ENCODE results near the gene MST1.
"Not testable (repeated sequence)": the region's sequence is repeated elsewhere in the genome, so short reads cannot be mapped to it uniquely, and the experiment has no call there.

The MST1 gene

GRCh38 chr3:49700453-49701128, 11.3 kb upstream of the MST1 start:
- no peak for DNase-seq

DNA sequence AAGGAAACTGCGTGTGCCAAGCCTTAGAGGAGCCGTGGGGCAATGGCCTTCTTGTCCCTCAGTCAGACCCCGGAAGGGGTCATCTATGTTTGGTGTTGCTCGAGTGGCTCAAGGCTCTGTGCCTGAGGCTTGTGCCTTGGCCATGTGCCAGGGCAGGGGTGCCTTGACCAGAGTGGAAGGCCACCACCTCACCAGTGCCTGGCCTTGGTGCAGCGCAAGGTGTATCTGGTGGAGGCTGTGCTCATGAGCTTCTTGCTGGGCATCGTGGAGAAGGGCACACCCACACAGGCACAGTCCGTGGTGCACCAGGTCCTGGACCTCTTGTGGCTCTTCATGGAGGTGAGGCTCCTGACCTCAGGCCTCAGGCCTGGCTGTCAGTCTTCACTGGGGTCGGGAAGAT, 10.7 kb upstream of the MST1 start:
- DNase-seq, result no peak

GRCh38 chr3:49699281-49699979, 10.2 kb upstream of the MST1 start:
- DNase-seq, result no peak

DNA sequence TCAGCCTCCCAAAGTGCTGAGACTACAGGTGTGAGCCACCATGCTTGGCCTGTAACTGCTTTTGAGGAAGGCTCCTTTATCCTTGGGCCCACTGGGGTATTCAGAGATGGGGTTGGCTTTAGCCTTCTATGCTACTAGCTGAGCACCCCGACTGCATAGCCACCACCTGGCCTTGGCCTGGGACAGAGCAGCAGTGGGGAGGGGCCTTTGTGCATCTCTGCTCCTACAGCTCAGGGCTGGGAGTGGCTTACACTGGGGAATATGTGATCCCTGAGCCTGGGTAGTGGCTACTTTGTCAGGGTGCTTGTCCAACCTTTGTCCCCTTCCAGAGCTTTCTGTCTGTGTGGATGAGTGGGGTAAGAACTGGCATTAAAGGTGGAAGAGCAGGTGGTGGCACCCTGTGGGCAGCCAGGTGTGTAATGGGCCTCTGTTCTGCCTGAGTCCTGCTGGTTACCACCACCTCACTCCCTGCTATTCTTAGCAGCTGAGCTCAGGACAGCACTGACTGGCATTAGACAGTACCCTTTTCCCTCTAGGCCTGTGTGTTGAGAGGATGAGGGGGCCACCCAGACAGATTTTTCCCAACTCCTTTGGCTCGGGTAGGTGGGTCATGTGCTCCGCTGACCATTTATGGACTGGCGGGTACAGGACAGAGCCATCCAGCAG, 6.2 kb upstream of the MST1 start:
- not testable (repeated sequence) for DNase-seq

DNA sequence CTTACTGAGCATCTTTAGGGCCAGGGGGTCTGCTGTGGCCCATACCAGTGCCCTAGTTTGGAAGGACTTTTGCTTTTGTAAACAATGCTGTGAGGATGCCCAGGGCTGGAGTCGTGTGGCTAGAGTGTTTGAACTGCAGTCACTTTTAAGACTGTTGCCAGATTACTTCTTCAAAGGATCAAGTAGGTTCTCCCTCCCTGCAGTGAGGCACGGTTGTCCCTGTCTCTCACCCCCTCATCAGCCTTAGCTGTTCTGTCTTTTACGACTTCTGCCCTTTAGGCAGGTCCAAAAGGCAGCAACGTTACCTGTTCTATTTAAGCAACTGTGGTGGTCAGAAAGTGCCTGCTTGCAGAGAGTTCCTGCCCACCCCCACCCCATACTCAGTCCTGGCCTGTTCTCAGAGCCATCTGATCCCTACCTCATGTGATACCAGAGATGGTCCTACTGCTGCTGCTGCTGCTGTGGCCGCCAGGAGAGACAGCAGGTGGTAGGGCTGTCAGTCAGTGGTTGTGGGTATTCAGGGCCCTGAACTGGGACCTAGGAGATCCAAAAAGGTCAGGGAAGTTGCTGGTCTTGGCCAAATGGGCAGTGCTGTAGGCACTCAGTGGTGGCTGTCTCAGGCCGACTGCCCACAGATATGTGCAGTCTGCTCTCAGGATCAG, 5.3 kb upstream of the MST1 start:
- DNase-seq, result not testable (repeated sequence)

DNA sequence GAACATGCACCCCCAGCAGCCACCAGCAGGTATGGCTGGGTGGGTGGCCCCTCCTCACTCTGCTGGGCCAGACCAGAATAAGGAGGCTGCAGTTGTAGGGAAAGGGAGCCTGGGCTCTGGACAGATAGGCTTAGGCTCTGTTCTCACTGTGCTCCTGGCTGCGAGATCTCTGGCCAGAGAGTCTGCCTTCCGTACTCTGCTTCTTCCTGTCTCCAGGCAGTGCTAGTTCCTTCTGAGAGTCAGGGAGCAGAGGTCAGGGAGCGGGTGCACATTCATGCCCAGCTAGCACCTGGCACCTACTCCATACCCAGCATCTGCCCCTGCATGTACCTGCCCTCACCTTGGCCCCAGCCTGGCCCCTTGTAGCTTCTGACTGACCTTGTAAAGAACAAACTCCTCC, 2.2 kb upstream of the MST1 start:
- not testable (repeated sequence) for DNase-seq

DNA sequence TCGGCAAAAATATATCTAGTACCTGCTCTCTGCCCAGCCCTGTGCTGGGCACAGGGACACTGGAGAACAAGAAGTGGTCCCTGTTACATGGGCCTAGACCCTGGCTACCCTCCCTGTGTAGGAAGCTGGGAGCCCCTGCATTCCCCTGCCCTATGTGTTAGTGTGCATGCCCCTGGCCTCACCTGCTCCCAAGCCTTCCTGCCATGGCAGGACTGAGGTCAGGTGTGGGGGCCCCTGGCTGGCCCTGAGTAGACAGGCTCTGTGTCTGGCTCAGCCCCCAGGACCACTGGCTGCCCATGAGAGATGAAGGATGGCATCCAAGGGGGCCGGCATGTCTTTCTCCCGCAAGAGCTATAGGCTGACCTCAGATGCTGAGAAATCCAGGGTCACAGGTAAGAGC, 1.6 kb upstream of the MST1 start:
- not testable (repeated sequence) for DNase-seq

DNA sequence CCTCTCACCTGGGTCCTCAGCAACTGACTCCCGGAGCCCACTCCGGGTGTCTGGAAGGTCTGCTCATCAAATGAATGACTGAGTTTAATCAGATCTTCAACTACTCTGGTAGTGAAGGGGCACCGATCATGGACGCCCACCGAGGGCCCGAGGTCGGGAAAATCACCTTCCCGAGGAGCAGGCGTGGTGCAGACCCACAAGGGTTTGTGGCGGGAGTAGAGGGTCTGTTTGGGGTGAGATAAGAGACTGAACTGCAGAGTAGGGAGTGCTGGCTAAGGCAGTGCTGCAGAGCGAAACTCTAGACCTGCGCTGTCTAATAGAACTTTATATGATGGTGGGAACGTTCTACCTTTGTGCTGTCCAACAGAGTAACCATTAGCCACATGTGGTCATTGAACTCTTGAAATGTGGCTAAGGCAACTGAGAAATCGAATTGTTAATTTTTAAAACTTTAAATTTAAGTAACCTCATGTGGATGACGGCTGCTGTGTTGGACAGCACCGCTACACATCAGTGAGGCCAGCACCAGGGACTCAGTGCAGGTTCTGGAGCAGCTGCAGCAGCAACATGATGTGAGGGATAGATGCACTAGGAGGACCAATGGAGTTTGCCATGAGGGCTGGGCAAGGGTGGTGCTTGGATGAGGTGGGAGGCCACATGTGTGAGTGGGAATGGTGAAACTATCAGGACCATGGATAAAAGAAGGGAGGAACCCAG, 792 bp upstream of the MST1 start:
- not testable (repeated sequence) for DNase-seq

DNA sequence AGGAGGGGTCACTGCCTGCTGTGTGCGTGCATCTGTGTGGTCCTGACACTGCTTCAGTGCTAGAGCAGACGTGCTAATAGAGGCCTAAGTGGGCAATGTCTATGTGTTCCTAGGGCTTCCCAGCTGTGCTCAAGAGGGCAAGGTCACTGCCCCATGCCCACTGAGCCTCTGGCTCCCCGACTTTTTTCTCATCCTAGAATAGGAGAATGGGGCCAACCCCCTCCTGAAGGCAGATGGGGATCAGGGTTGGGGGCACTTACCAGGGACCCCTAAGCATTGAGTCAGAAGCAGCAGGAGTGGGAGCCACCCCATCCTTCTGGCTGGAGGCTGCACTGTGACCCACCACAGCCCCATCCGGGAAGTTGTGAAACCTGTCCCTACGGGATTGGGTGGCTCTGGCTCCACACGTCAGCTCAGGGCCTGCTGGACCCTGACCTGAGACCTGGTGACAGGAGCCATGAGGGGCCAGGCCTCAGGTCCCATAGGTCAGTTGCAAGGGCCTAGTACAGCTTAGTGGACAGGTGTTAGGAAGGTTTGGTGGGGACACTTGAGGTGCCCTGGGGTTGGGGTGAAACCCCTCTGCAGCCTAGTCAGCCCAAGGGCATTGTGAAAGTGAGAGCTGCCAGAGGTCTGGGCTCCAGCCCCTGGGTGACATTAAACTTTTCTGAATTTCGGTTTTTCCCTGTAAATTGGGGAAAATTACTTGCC, 782 bp downstream of the MST1 start:
- not testable (repeated sequence) for DNase-seq

- DNase-seq, result not testable (repeated sequence)
Observed at GRCh38 chr3:49687424-49687795, 1.9 kb downstream of the MST1 start.

DNA sequence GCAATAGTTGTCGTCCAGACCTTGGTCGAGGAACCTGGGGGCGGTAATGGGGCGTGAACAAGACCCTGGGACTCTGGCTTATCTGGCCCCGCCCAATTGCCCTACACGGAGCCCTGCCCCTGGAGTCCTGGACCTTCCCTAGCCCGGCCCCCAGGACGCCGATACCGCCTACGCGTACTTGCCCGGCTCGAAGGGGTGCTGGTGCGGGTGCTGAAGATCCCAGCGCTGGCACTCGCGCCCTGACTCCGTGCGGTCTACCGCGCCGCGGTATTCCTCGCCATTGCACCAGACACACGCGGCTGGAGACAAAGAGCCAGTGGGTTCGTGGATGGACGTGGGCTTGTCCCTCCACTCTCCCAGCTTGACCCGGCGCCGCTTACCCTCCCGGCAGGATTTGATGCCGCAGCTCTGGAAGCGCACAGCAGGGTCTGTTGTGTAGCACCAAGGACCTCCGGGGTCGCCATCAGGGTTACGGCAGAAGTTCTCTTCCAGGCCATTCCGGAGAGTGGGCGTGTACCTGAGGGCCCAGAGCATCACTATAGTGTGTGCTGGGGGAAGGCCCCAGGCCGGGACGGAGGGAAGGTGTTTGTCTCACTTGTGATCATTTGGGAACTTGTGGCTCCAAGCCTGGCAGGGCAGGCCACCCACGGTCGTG, 2.4 kb downstream of the MST1 start:
- DNase-seq, result peak; percentile 49

DNA sequence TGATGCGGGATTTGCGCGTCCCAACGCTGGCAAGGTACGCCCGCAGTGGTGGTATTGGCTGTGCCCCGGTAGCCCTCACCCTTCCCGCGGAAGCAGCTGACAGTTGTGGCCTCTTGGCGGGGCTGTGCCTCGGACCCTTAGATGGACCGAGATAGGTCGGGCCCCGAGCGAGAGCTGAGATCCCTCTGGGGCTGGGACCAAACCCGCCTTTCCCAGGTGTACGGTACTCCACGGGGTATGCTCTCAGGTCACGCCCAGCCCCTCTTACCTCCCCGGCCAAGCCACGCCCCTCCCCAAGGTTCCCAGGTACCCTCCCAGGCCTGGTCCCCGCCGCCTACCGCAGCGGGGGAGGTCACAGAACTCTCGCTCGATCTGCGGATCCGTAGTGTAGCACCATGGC, 2.9 kb downstream of the MST1 start:
- peak; percentile 43 for DNase-seq

DNA sequence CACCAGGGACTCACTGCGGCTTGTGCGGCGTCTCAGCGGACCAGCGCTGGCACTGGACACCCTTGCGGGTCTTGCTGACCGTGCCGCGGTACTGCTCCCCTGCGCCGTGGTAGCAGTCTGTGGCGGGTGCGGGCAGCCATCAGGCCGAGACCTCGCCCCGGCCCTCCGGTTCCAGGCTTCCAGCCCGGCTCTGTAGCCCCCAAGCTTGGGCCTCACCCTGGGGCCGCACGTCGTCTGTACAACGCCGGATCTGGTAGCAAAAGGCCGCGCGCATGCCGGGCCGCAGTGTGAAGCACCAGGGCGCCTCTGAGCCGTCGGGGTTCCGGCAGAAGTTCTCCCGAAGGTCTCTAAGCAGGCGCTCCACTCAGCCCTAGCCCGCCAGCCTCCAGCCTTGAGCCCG, 3.4 kb downstream of the MST1 start:
- not testable (repeated sequence) for DNase-seq

DNA sequence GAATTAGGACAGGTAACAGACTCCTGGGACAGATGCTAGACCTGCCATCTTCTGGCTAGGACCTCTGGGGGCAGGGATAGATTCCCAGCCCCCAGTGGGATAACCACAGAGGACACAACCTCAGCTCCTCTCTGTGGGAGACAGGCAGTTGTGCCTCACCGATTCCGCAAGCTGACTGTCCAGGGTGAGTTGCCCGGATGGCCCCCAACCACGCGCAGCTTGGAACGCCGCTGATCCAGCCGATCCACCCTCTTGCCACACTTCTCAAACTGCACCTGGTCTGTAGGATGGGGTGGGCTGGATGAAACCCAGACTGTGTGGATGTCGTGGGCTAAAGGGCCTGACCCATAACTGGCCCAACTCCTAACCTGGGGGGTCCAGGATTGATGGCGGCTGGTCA, 4.2 kb downstream of the MST1 start:
- not testable (repeated sequence) for DNase-seq

GRCh38 chr3:49684453-49684852, 4.8 kb downstream of the MST1 start:
- DNase-seq, result not testable (repeated sequence)

DNA sequence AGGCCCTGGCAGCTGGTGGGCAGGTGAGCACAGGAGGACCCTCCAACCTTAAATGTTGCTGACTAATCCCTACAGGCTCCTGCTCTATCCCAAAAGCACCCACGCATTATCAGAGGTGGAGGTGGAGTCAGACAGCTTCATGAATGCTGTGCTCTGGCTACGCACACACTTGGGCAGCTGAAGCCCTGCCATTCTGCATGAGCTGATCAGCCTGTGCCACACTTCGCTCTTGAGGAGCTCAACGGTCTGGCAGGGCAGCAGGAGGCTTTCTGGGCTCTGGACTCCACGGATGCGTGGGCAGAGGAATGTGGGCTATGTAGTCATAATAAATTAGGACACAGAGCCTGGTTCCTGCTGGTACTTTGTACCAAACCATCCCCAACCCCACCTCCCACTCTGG, 6.1 kb downstream of the MST1 start:
- no peak for DNase-seq

GRCh38 chr3:49681543-49681942, 7.7 kb downstream of the MST1 start:
- DNase-seq, result no peak

- no peak for DNase-seq
Observed at GRCh38 chr3:49681232-49681522, 8.1 kb downstream of the MST1 start.

- DNase-seq, result no peak
Observed at GRCh38 chr3:49680493-49681231, 8.6 kb downstream of the MST1 start.

- DNase-seq, result no peak
Observed at GRCh38 chr3:49675912-49676311, 13.4 kb downstream of the MST1 start.

- DNase-seq, result no peak
Observed at GRCh38 chr3:49674497-49674983, 14.7 kb downstream of the MST1 start.

Data from CD4-positive, alpha-beta T cell treated with Interleukin-10 for 1 hour (primary cell).